Neural progenitor cell (in vitro differentiated cells): Measurements from ENCODE around the gene SHC3.

Source experiments
- EZH2 ChIP-seq: fragments of 200-600 bp; sonication (generic); IDR thresholded peaks from 2 replicates; pipeline ENCODE4 v1.6.1; 2017; ENCODE audit warnings: antibody characterized with exemption, mild to moderate bottlenecking, moderate library complexity
- EZH2phosphoT487 ChIP-seq: fragments of 200-600 bp; sonication (generic); IDR thresholded peaks from 2 replicates; pipeline ENCODE4 v1.6.1; 2017; ENCODE audit warnings: antibody characterized with exemption
- TF ChIP-seq, protein P1 (sequence below): fragments of 200-600 bp; sonication (generic); IDR thresholded peaks from 2 replicates; pipeline ENCODE4 v1.5.1; 2017; ENCODE audit warnings: antibody characterized with exemption, mild to moderate bottlenecking

DNA sequence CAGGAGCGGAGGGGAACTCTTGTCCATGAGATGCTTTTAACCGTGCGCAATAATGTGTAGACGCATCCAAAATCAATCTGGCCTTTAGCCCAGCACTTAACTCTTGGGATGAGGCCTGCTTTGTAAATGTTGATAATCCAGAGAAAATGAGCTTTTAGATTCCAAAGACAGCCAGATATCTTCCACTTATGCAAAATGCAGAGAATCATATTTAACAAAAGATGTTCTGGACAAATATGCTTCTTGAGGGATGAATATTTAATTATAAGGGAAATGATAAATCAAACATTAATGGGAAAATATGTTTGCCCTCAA, 181.7 kb downstream of the SHC3 start:
- TF ChIP-seq, protein P1, sequence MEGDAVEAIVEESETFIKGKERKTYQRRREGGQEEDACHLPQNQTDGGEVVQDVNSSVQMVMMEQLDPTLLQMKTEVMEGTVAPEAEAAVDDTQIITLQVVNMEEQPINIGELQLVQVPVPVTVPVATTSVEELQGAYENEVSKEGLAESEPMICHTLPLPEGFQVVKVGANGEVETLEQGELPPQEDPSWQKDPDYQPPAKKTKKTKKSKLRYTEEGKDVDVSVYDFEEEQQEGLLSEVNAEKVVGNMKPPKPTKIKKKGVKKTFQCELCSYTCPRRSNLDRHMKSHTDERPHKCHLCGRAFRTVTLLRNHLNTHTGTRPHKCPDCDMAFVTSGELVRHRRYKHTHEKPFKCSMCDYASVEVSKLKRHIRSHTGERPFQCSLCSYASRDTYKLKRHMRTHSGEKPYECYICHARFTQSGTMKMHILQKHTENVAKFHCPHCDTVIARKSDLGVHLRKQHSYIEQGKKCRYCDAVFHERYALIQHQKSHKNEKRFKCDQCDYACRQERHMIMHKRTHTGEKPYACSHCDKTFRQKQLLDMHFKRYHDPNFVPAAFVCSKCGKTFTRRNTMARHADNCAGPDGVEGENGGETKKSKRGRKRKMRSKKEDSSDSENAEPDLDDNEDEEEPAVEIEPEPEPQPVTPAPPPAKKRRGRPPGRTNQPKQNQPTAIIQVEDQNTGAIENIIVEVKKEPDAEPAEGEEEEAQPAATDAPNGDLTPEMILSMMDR = no peak
- TF ChIP-seq EZH2 (no peak), EZH2phosphoT487 (no peak)
